ENCODE data around the gene NXN.
"Not testable (repeated sequence)": the region's sequence is repeated elsewhere in the genome, so short reads cannot be mapped to it uniquely, and the experiment has no call there.

Gene NXN

GRCh38 chr17:752002-752619 lies 227.5 kb downstream of the NXN start, which contains the start of gene GEMIN4:
Gene GEMIN4 (minus strand): TSS chr17:752264. CDS start chr17:752142, 122 bp downstream.
- DNase-seq, result peak; percentile 99

DNA sequence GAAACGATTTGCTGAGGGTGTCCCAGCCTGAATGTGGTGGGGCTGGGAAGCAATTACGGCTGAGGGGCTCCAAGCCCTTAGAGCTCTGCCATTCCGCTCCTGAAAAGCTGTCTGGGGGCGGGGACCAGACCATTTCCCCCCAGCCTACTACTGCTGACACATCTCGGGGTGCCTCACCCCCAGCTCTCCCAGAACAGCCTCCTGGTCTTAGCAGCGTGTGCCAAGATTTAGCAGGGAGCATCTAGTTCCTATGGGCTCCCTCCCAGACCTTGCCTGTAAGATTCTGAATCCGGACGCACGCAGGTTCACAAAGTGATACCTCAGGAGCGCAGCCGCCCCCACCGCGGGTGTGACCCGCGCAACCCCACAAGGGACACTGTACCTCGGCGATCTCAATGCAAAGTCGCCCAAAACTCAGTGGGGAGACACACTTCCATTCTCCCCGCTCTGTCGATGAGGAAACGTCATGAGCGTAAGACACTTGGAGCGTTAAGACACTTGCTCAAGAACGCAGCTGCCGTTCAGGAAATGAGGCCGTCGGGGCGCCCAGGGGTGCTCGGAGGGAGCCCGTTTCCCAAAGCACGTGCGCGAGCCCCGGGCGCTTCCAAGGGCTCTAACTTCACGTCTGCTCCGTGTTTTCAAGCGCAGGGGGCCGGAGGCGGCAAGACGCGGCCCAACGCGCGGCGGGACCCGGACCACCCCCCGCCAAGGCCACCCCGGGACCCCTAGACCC lies 228.1 kb downstream of the NXN start:
- DNase-seq, result peak; percentile 83

GRCh38 chr17:750431-751037 lies 229.0 kb downstream of the NXN start:
- no peak for DNase-seq

DNA sequence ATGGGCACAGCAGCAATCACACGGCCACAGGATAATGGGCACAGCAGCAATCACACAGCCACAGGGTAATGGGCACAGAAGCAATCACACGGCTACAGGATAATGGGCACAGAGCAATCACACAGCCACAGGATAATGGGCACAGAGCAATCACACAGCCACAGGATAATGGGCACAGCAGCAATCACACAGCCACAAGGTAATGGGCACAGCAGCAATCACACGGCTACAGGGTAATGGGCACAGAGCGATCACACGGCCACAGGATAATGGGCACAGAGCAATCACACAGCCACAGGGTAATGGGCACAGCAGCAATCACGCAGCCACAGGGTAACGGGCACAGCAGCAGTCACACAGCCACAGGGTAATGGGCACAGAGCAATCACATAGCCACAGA lies 230.2 kb downstream of the NXN start:
- DNase-seq, result not testable (repeated sequence)

Measured in activated effector memory CD4-positive, alpha-beta T cell treated with anti-CD3 and anti-CD28 coated beads, Interleukin-2, amount 50 U/mL, for 16 hours (primary cell).